GM21619 (cell line): ENCODE measurements around the gene HSPG2.

Source experiments
- ATAC-seq: cut with Tn5 transposase; IDR thresholded peaks from one replicate; pipeline ENCODE4 v1.9.1; 2021; ENCODE audit not compliant: unreplicated experiment

The HSPG2 gene

DNA sequence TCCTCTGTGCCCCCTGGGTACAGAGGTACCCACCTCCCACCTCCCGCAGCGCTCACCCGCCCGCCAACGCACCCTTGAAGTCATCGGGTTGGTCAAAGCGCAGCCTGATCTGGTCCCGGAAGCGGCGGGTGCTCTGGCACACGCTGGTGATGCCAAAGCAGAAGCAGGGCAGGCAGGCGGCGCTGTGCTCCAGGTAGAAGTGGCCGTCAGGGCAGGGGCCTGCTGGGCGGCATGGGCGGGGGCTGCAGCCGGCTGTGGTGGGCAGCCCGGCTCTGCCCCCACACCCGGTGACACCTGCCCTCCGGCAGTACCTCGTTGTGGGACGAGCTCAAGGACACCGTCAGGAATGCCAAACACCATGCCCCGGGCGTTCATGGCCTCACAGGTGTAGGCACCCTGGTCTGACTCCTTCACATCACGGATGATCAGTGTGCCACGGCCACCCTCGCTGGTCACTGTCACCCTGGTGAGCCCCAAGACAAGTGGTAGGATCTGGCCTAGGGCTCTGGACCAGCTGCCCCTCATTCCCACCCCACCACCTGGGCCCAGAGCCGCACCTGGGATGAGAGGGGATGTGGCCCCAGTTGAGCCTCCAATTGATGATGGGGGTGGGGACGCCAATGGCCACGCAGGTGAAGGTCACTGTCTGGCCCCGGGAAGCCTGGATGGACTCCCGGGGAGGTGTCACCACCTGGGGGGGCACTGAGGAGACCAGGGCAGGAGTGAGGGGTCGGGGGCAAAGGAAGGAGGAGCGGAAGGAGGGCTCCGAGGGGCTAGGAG, 52.5 kb downstream of the HSPG2 start:
- no peak for ATAC-seq

DNA sequence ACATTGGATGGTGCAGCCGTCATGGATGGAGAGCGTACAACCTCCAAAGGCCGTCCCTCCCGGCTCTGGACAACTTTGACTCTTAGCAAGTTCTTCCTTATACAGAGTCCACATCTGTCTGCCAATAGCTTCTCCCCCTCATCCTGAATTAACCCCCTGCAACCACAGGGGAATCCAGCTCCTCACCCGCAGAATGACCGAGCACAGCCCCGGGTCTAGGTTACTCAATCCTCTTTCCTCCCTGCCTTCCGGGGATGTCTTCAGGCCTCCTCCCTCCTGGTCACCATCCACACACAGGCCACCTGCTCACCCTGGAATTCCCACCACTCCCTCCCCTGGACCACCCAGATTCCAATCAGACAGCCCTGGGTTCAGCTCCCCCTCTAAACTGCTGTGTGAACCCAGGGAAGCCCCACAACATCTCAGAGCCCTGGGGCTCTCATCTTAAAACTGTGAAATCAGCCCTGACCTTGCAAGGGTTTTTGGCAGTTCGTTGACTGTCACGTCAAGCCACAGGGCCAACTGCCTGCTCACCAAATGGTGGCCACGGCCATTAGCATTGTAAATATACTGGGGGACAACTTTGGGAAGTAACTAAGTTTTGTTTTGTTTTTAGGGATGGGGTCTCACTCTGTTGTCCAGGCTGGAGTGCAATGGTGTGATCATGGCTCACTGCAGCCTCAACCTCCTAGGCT, 54.2 kb downstream of the HSPG2 start:
- ATAC-seq, result no peak

DNA sequence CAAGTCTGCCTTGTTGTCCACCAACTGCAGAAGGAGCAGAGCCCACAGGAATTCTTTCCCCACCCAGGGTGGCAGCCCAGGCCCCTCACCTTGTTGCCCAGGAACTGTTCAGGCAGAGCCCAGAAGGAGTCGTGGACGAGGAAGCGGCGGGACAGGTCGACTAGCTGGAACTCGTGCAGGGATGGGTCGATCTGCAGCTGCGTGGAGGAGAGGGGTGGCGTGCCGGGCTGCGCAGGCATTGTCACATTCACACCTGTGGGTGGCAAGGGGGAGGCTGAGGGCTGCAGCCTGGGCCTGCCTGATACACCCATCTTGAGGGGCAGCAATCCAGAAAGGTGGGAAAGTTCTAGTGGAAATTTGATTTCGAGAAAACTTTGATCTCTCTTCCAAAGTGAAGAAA, 55.9 kb downstream of the HSPG2 start:
- no peak for ATAC-seq

DNA sequence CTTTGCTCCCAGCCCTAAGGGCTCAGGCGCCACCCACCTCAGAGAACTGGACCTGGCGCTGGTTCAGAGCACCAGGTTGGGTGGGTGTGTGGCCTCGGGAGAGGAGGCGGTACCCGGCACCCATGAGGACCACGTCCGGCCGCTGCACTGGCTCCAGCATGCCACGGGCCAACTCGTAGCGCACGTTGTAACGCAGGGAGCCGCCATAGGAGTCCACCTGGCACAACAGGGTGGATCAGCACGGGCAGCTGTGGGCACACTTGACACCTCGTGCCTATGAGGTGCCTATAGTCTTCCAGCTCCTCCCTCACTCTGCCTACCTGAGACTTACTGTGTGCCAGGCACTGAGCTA, 56.5 kb downstream of the HSPG2 start:
- no peak for ATAC-seq

DNA sequence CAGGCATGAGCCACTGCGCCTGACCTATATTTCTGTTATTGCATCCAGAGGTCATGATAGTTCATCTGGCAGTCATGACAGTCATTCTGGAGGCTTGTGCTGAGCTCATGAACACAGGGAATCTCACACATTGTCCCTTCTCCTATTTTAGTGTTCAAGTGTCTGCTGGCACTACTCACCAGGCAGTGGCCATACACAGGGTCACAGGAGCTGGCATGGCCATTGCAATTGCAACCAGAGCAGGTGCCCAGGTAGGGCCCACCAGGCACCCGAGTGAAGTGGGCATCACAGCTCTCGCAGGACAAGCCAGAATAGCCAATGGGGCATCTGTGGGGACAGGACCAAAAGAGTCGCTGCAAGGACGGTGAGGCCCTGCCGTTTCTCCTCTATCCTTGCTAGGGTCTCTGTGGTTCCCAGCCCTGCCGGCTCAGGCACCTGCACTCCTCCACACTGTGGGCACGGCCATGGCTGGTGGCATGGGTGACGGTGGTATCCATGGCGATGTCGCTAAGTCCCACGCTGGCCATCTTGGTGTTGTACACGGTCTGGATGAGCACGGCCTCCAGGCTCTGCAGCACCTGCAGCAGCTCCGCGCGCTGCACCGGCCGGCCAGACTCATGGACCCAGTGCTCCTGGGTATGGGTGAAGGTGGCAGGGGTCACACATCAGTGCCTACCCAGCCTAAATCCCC, 57.0 kb downstream of the HSPG2 start:
- no peak for ATAC-seq

DNA sequence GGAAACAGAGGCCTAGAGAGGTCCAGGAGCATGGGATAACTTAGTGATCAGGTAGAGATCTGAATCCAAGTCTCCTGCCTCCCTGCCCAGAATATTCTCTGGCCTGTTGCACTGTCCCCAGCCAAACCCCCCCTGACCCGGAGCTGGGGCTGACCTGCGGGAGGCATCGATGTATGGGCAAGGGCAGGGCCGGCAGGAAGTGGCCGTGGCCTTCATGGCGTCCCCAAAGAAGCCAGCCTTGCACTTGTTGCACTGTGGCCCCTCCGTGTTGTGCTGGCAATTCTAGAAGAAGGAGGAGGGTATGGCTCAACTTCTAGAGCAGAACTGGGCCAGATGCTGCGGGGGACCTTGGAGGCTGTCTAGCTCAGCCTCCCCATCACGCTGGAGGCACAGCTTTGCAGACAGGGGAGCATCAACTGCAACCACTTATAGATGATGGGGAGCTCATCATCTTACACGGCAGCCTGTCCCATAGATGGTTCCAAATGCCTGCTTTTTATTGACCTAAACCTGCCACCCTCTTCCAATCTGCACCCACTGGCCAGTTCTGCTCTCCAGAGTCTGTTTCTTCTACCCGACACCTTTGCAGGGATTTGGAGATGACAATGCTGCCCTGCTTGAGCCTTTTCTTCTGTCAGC, 58.2 kb downstream of the HSPG2 start:
- no peak for ATAC-seq

DNA sequence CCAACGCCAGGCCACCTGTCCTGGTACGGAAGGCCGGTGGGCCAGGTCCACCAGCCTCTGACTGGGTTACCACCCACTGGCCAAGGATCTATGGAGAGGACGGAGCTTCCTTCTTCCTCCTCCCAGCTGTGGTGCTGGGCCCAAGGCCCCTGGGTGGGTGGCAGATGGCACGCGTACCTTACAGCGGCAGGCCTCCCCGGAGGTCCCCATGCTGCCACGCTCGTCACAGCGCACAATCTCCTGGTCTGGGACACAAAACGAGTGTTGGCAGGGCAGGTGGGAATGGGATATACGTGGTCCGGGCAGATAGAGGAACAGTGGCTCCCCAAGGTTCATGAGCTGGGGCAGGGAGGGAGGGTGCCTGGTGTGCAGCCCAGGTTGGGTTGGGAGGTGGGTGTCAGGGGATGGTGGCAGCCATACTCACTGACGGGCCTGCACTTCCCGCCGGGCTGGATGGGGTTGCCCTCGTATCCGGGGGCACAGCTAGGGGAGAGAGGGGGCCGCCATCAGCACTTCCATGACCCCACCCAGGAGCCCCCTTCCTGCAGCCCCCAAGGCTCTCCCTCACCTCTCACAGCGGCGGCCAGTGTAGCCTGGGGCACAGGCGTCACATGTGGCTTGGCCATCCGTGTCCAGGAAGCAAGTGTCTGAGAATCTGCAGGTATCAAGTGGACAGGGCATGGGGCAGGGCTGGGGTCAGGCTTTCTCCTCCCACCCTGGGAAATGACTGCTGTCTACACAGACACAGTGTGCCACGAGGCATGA, 58.9 kb downstream of the HSPG2 start:
- no peak for ATAC-seq

DNA sequence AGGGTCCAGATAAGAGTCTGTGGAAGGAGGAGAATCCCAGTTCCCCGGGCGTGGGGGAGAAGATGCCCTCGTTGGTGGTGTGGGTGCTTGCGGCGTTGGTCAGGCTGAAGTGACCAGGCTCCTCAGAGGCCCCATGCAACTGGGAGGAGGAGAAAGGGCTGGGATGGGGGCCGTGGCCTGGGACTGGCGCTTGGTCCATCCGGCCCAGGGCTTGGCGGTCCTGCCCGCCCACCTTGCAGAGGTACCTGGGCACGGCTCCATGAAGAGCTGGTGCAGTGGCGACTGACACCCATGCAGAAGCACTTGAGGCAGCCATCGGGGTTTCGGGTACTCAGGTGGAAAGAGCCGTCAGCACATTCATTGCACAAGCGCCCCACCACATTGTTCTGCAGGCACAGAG, 60.8 kb downstream of the HSPG2 start:
- no peak for ATAC-seq

DNA sequence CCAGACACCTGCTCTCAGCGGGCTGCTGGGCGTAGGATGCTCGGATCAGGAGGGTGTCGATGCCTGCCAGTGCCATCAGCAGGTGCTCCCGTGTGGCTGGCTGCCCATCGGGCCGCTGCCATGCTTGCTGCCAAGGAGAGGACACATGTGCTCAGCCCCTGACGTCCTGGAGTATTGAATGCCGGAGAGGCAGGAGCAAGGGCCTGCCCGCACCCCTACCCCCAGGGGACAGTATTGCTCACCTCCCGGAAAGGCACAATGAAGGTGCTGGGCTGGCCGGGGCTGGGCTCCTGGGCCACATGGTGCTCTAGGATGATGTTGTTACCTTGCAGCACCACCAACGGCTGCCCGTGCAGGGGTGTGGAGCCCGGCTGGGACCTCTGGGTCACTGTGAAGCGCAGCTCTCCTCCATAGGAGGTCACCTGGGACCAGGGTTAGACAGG, 61.5 kb downstream of the HSPG2 start:
- no peak for ATAC-seq

DNA sequence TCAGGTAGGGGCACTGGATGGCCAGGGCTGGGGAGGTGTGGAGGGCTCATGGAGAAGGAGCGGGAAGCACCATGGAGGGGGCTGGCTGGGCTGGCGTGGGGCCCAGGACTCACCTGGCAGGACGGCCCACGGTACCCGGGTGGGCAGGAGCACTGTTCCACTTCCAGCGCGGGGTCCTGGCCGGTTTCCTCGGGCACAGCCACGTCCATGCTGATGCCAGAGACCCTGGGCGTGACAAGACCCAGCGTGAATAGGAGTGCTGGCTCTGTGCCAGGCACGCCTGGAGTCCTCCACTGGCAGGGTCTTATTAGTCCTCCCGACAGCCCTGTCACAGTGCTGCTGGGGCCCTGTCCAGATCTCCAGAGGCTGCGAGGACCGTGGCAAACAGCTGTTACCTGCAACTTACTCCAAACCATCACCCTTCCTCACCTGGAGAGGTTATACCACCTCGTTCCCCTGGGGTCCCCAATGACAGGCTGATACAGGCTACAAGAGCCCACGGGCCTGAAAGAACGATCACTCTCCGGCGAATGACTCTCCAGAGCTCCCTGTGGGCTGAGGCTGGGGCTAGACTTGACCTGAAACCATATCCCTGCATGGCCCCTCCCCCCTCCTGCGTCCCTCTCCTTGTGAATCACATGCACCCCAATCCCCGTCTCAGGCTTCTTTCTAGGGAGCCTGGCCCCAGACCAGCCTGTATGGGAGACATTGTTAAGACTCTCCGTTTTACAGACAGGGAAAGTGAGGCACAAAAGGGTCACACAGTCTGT, 62.1 kb downstream of the HSPG2 start:
- no peak for ATAC-seq

DNA sequence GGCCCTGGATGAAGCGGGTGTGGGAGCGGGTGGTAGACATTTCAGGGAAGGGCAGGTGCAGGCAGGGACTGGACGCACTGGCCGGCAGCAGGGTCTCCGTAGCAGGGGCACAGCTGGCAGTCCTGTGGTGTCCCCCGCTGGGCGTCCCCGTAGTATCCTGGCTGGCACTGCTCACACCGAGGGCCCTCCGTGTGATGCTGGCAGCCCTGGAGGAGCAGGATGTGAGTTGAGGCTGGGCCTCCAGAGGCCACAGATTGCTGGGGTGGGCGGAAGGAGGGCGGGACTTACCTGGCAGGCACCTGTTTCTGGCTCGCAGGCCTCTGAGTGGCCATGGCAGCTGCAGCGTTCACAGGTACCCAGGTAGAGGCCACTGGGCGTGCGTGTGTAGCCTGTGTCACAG, 62.8 kb downstream of the HSPG2 start:
- no peak for ATAC-seq

DNA sequence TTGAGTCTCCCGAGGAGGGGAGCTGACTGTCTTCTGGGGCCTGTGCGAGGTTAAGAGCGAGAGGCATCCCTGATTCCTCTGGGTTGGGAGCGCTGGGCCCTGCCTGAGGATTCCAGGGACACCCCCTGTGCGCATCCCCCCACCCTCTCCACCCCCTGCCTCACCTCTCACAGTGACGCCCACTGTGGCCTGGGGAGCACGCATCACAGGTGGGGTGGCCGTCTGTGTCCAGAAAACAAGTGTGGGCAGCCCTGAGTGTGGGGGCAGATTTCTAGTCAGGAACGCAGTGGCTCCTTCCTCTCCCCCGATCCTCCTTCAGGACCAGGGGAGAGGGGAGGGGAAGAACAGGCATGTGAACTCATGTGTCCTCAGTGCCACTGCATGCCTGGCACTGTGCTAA, 63.3 kb downstream of the HSPG2 start:
- ATAC-seq, result no peak

DNA sequence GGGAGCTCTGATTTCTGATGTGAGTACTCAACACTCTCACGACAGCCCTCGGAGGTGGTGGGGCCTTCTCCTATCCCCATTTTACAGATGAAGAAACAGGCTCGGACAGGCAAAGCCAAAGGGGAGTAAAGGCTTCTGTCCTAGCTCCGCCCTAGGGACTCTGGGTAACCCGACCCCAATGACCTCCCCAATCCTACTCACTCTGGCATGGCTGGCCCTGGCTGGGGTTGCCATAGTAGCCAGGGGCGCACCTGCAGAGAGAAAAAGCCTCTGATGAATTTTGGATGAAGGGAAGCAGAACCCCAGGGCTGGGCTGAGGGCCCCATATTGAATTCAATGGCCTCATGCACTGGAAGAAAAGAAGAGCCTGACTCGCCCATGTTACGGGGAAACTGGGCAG, 63.9 kb downstream of the HSPG2 start:
- ATAC-seq, result no peak

DNA sequence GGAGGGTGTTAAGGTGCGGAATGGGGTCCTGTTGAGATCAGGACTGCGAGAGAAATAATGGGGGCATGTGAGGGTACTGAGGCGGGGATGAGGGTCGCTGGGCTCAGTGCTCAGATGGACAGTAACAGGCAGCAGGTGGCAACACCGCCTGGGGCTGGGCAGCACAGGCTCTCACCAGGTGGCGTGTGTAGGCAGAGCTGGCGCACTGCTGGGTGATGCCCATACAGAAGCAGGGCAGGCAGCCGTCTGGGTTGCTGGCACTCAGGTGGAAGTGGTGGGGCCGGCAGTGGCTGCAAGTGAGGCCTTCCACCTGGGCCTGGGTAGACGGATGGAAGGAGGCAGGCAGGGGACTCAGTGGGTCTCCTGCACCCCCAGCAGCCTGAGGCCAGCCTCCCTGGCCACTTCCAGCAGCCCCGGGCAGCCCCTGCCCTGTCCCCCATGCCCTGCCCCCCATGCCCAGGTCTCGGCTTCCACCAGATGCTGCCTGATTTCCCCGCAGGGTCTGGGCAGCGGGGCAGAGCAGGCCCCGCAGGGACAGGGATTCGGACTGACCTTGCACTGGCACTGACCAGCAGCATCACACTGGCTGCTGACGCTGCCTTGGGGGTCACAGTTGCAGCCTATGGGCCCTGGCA, 64.5 kb downstream of the HSPG2 start:
- ATAC-seq, result no peak

DNA sequence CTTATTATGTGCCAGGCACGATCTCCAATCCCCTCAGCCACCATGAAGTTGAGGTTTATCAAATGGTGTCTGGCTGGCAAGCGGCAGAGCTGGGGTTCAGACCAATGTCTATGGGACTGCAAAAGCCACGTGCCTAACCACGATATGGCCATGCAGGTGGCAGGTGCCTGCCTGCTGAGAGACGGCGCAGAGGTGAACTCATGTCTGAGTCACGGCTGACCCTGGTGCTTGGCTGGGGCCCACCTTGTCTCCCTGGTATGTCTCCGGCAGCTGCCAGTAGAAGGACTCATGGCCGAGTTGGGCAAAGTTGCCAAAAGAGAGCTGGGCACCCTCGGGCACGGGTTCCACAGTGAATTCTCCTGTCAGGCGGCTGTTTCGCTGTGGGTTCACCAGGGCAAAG, 65.2 kb downstream of the HSPG2 start:
- ATAC-seq, result no peak

DNA sequence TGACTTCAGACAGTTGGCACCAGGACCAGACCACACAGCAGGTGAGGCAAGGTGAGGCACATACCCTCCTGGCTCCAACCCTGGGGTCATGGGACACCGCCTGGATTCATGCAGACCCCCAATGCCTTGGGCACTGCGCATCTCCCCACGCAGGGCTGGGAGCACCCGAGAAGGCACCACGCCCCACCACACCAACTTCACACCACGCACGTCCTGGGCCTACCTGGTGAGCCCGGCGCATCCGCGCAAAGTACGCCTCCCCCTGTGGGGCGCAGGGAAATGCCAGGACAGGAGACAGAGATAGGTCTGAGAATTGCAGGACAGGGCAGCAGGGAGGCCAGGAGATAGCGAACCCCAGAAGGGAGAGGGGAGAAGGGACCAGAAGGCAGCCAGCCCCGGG, 66.5 kb downstream of the HSPG2 start:
- ATAC-seq, result no peak

DNA sequence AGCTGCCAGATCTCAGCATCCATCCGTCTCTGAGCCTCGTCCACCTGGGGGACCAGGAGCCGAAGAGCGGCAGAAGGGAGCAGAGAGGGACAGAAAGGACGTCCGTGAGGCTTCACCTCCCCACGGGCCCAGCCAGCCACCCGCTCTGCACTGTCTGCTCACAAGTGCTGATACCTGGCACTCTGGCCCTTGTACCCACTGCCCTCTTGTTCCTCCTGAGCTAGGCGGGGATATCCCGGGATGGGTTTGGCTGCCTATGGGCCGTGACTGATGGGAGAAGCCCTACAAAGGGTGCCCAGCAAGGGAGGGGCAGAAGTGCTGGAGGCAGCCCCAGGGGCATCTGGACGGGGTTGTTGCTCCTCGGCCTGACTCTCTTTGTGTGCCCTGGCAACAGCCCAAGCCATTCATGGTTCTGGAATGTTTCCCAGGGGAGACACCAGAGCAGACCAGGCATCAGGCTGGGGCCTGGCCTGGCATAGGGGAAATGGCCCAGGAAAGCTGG, 67.4 kb downstream of the HSPG2 start:
- no peak for ATAC-seq

DNA sequence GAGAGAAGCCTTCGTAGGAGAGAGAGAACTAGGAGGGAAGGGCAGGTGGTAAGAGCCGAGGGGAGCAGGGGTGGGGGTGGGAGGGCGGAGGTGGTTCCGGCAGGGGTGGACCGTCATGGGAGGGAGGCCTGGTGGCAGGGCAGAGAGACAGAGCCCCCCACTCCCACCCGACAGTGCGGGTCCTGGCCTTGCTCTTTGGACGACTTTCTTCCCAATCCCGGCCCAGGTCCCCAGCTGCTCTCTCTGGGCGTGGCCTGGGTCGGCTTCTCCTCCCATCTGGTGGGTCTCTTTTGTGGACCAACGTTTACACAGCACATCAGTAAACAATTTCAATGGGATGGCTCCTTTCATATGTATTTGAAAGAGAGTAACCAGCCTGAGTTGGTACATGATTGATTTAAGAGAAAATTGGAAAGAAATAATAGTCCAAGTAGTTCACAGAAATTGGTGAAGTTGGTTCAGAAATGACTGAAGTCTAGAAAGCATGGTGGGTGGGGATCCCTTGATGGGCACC, 68.1 kb downstream of the HSPG2 start:
- no peak for ATAC-seq

DNA sequence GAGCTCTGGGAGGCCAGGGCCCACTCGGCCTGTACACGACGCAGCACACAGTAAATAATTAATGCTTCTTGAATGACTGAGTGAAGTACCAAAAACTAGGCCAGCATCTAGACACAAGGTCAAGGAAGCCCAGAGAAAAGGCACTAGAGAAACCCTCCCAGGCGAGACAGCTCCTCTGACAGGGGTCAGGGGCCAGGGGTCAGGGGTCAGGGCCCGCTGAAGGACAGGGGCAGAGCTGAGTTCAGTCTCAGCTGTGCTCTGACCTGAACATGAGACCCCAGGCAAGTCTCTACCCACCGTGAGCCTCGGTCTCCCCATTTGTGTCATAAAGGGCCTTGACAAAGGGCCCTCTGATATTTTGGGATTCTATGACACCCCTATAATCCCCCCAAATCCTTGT, 68.6 kb downstream of the HSPG2 start:
- ATAC-seq, result no peak
